Keratinocyte (primary cell): ENCODE measurements around the gene NUTM2A. TPM values are rescaled to one million over a fixed set of nuclear protein-coding genes. Genes with fewer than 3 reads are reported as not detected.
"Not testable (repeated sequence)": the region's sequence is repeated elsewhere in the genome, so short reads cannot be mapped to it uniquely, and the experiment has no call there.

Source experiments
- DNase-seq: peaks from one replicate; pipeline ENCODE4 v3.0.0-alpha.2; 2011; ENCODE audit warnings: low read depth, missing footprints, low spot score
- FAIRE-seq: peaks from 2 replicates; lab custom pipeline; 2011; peaks lifted over from hg19 to GRCh38; lab: Jason Lieb, UNC
- H2AFZ ChIP-seq: 2 replicates; pipeline ENCODE4 v1.6.0; 2012; ENCODE audit warnings: low read length, control low read depth, inconsistent platforms; ENCODE audit not compliant: control insufficient read depth
- H3K27ac ChIP-seq: 2 replicates; pipeline ENCODE4 v1.5.1; 2011; ENCODE audit warnings: low read length; ENCODE audit not compliant: control insufficient read depth, insufficient read depth
- H3K27me3 ChIP-seq: 3 replicates; pipeline ENCODE4 v1.6.0; 2011; ENCODE audit warnings: low read length; ENCODE audit not compliant: control insufficient read depth, insufficient read depth; ENCODE audit errors: extremely low read depth
- H3K36me3 ChIP-seq, 2 experiments: 2 replicates in 1 of 2; 3 replicates in 1 of 2; pipeline ENCODE4 v1.5.1; 2011; ENCODE audit warnings: low read length in 2 of 2, mild to moderate bottlenecking in 1 of 2; ENCODE audit not compliant: control insufficient read depth in 2 of 2, insufficient read depth in 2 of 2; ENCODE audit errors: extremely low read depth in 1 of 2
- H3K4me1 ChIP-seq: 3 replicates; pipeline ENCODE4 v1.5.1; 2011; ENCODE audit warnings: low read length; ENCODE audit not compliant: control insufficient read depth, insufficient read depth; ENCODE audit errors: extremely low read depth
- H3K4me2 ChIP-seq: 3 replicates; pipeline ENCODE4 v1.6.0; 2011; ENCODE audit warnings: low read depth, low read length; ENCODE audit not compliant: control insufficient read depth, insufficient read depth; ENCODE audit errors: extremely low read depth
- H3K4me3 ChIP-seq, 3 experiments: fragments of 200-600 bp in 1 of 3; sonication (generic) in 1 of 3; 2 replicates in 2 of 3; 3 replicates in 1 of 3; pipeline ENCODE4 v1.5.1; 2011 to 2016; ENCODE audit warnings: low read length in 3 of 3, mild to moderate bottlenecking in 3 of 3, control low read depth in 2 of 3, inconsistent platforms in 1 of 3, low read depth in 1 of 3, mixed read lengths in 1 of 3, mixed run types in 1 of 3, moderate library complexity in 1 of 3; ENCODE audit not compliant: control insufficient read depth in 2 of 3, insufficient read depth in 2 of 3; ENCODE audit errors: extremely low read depth in 1 of 3
- H3K79me2 ChIP-seq: 2 replicates; pipeline ENCODE4 v1.6.0; 2012; ENCODE audit warnings: low read length; ENCODE audit not compliant: control insufficient read depth, insufficient read depth
- H3K9ac ChIP-seq: 3 replicates; pipeline ENCODE4 v1.6.0; 2011; ENCODE audit warnings: low read length; ENCODE audit not compliant: control insufficient read depth, insufficient read depth; ENCODE audit errors: extremely low read depth
- H3K9me1 ChIP-seq: 3 replicates; pipeline ENCODE4 v1.6.0; 2011; ENCODE audit warnings: low read length; ENCODE audit not compliant: control insufficient read depth, insufficient read depth; ENCODE audit errors: extremely low read depth
- H3K9me3 ChIP-seq: 2 replicates; pipeline ENCODE4 v1.5.1; 2012; ENCODE audit warnings: low read depth, low read length; ENCODE audit not compliant: control insufficient read depth
- H4K20me1 ChIP-seq: 3 replicates; pipeline ENCODE4 v1.6.0; 2011; ENCODE audit warnings: low read length; ENCODE audit not compliant: control insufficient read depth, insufficient read depth; ENCODE audit errors: extremely low read depth
- dilution Hi-C: fragments of 300-500 bp; cut with MboI; formaldehyde crosslinking; loops from one replicate; pipeline ENCODE4 v1.7.0; 2020; ENCODE audit warnings: low sequenced_read_pairs; ENCODE audit not compliant: extremely low pct_ligation_motif_present
- polyA plus RNA-seq, 5 experiments: library from polyadenylated mRNA; depleted of rRNA in 3 of 5; stranded (reverse) in 3 of 5; stranded (forward) in 1 of 5; unstranded in 1 of 5; fragments of >200 nt; gene quantifications; 1 replicate in 1 of 5; 2 replicates in 3 of 5; 3 replicates in 1 of 5; pipeline versions ENCODE4 v1.2.1 to v1.2.3, GENCODE V29; 2011 to 2012; ENCODE audit warnings: missing spikeins in 2 of 5, low read depth in 1 of 5, low replicate concordance in 1 of 5

NUTM2A gene
- polyA plus RNA-seq, 1 donor (not counting 4 experiments of a cell fraction or from before 2014, with no cell fraction given): 0.13 TPM

DNA sequence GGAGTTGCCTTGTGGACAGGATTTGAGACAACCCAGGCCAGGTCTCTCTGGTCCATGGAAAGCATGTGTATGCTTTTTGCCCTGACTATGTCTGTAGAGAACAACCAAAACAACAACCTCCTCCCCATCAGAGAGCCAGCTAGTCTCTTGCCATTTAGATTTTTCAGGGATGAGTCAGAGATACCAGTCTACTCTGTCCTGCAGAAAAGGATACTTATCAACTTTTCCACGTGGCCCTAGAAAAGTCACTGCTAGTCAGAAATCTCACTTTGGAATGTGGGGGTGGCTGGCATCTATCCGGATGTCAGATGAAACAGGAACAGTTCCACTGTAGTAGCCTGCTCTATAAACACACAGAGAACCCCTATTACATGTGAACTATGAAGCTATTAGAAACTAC is 13.4 kb upstream of the NUTM2A start:
- H3K27ac ChIP-seq, H3K4me3 ChIP-seq, H2AFZ ChIP-seq, H3K36me3 ChIP-seq, H3K79me2 ChIP-seq, H3K27me3 ChIP-seq, H3K9me3 ChIP-seq, H3K4me2 ChIP-seq, H3K4me1 ChIP-seq, dilution Hi-C loops, H4K20me1 ChIP-seq, DNase-seq, H3K9ac ChIP-seq, H3K9me1 ChIP-seq: not testable (repeated sequence)
- peak; percentile 75 for FAIRE-seq

GRCh38 chr10:87213150-87213765 is 12.0 kb upstream of the NUTM2A start:
- H3K9me3 ChIP-seq, H3K27ac ChIP-seq, H3K79me2 ChIP-seq, H3K4me3 ChIP-seq, H3K9me1 ChIP-seq, H2AFZ ChIP-seq, H3K27me3 ChIP-seq, H4K20me1 ChIP-seq, H3K9ac ChIP-seq, H3K4me2 ChIP-seq, H3K4me1 ChIP-seq, dilution Hi-C loops, DNase-seq, H3K36me3 ChIP-seq: not testable (repeated sequence)
- FAIRE-seq: peak; percentile 43

DNA sequence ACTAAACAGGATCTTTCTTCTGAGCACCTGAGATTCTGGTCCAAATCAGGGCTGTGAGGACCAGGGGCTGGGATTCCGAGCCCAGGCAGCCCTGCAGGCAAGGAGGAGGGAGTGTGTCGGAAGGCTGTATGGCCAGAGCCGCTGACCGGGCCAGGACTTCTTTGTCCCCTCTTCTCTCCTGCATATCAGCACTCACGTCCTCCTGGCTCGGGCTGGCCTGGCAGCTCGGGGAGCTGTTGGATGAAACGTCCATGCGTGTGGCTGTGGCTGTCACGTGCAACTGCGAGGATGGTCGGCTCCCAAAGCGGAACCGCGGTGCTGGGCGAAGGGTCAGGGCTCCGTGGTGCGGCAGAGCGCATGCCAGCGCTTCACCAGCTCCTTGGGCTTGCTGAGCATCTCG is 11.4 kb upstream of the NUTM2A start:
- FAIRE-seq, H2AFZ ChIP-seq, H3K9me3 ChIP-seq, dilution Hi-C loops, H3K4me1 ChIP-seq, DNase-seq, H3K9ac ChIP-seq, H3K27ac ChIP-seq, H3K36me3 ChIP-seq, H3K27me3 ChIP-seq, H3K4me2 ChIP-seq, H3K4me3 ChIP-seq, H4K20me1 ChIP-seq, H3K79me2 ChIP-seq, H3K9me1 ChIP-seq: not testable (repeated sequence)

DNA sequence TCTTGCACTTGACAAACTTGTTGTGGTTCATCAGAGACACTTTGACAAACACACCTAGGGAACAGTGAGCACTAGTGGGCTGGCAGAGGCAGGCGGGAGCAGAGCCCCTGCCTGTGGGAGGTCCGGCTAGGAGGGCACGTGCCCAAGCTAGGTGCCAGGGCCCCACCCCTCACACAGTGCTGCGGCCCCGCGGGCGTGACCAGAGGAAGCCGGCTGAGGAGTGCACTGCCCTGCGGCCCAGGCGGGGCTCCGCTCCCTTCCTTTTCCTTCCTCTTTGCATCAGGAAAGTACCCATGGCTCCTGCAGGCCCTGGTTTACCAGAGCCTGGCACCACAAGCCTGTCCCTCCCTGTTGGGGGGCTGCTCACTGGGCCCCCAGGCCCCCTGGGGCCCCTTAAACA is 9.1 kb upstream of the NUTM2A start:
- H4K20me1 ChIP-seq, H2AFZ ChIP-seq, H3K9me3 ChIP-seq, dilution Hi-C loops, H3K27ac ChIP-seq, H3K4me2 ChIP-seq, H3K4me1 ChIP-seq, H3K4me3 ChIP-seq, H3K36me3 ChIP-seq, H3K9ac ChIP-seq, H3K27me3 ChIP-seq, H3K79me2 ChIP-seq, DNase-seq, H3K9me1 ChIP-seq, FAIRE-seq: not testable (repeated sequence)

GRCh38 chr10:87219370-87219769 is 5.9 kb upstream of the NUTM2A start:
- dilution Hi-C loops, H2AFZ ChIP-seq, H3K36me3 ChIP-seq, H3K4me2 ChIP-seq, DNase-seq, FAIRE-seq, H3K4me1 ChIP-seq, H3K79me2 ChIP-seq, H3K27ac ChIP-seq, H3K9me1 ChIP-seq, H3K9ac ChIP-seq, H3K27me3 ChIP-seq, H4K20me1 ChIP-seq, H3K4me3 ChIP-seq, H3K9me3 ChIP-seq: not testable (repeated sequence)
